Neural cell (in vitro differentiated cells): ENCODE results near the gene PLAAT2.

ENCODE experiments used
- EP300 ChIP-seq: fragments of 450-650 bp; conservative IDR thresholded peaks from 2 replicates; pipeline ENCODE4 v1.6.1; 2014; ENCODE audit warnings: antibody characterized with exemption, mild to moderate bottlenecking, moderate library complexity; ENCODE audit not compliant: poor library complexity, severe bottlenecking
- EZH2 ChIP-seq: fragments of 200-600, 300-800 bp; shearing (Covaris generic), sonication (generic); IDR thresholded peaks from 2 replicates; pipeline ENCODE4 v1.6.1; 2014; ENCODE audit warnings: antibody characterized with exemption, low read length, borderline replicate concordance, mild to moderate bottlenecking; ENCODE audit not compliant: insufficient read depth, poor library complexity, severe bottlenecking
- MXI1 ChIP-seq: fragments of 450-650 bp; conservative IDR thresholded peaks from 2 replicates; pipeline ENCODE4 v1.6.1; 2014; ENCODE audit warnings: antibody characterized with exemption, mild to moderate bottlenecking; ENCODE audit not compliant: poor library complexity, severe bottlenecking
- POLR2AphosphoS5 ChIP-seq: IDR thresholded peaks from 2 replicates; pipeline ENCODE4 v1.6.1; 2012
- RAD21 ChIP-seq: fragments of 450-650 bp; conservative IDR thresholded peaks from 2 replicates; pipeline ENCODE4 v1.6.1; 2014; ENCODE audit warnings: antibody characterized with exemption, mild to moderate bottlenecking, moderate library complexity
- TAF1 ChIP-seq: IDR thresholded peaks from 2 replicates; pipeline ENCODE4 v1.6.1; 2012; ENCODE audit warnings: low read depth
- TF ChIP-seq, protein P1 (sequence below): fragments of 450-650 bp; IDR thresholded peaks from 2 replicates; pipeline ENCODE4 v1.5.1; 2014; ENCODE audit warnings: antibody characterized with exemption, mild to moderate bottlenecking, moderate library complexity; ENCODE audit not compliant: poor library complexity, severe bottlenecking
- TF ChIP-seq, protein P2 (sequence below): IDR thresholded peaks from 2 replicates; pipeline ENCODE4 v1.6.1; 2012; ENCODE audit warnings: borderline replicate concordance

DNA sequence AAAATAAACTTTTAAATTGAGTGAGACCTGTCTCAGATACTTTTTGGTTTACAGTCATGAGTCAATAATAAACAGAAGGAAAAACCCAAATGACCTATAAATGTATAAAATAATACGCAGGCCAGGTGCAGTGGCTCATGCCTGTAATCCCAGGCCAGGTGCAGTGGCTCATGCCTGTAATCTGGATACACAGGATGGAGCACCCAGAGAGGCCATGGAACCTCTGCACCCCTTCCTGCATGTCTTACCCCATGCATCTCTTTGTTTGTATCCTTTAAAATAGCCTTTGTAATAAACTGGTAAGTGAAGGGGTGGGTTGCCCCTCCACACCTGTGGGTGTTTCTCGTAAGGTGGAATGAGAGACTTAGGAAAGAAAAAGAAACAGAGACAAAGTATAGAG, 35.5 kb downstream of the PLAAT2 start:
- TF ChIP-seq, protein P1, sequence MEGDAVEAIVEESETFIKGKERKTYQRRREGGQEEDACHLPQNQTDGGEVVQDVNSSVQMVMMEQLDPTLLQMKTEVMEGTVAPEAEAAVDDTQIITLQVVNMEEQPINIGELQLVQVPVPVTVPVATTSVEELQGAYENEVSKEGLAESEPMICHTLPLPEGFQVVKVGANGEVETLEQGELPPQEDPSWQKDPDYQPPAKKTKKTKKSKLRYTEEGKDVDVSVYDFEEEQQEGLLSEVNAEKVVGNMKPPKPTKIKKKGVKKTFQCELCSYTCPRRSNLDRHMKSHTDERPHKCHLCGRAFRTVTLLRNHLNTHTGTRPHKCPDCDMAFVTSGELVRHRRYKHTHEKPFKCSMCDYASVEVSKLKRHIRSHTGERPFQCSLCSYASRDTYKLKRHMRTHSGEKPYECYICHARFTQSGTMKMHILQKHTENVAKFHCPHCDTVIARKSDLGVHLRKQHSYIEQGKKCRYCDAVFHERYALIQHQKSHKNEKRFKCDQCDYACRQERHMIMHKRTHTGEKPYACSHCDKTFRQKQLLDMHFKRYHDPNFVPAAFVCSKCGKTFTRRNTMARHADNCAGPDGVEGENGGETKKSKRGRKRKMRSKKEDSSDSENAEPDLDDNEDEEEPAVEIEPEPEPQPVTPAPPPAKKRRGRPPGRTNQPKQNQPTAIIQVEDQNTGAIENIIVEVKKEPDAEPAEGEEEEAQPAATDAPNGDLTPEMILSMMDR, result no peak
- no peak for TF ChIP-seq EZH2
- TF ChIP-seq MXI1, result no peak
- no peak for TF ChIP-seq POLR2AphosphoS5
- no peak for TF ChIP-seq EP300
- TF ChIP-seq, protein P2, sequence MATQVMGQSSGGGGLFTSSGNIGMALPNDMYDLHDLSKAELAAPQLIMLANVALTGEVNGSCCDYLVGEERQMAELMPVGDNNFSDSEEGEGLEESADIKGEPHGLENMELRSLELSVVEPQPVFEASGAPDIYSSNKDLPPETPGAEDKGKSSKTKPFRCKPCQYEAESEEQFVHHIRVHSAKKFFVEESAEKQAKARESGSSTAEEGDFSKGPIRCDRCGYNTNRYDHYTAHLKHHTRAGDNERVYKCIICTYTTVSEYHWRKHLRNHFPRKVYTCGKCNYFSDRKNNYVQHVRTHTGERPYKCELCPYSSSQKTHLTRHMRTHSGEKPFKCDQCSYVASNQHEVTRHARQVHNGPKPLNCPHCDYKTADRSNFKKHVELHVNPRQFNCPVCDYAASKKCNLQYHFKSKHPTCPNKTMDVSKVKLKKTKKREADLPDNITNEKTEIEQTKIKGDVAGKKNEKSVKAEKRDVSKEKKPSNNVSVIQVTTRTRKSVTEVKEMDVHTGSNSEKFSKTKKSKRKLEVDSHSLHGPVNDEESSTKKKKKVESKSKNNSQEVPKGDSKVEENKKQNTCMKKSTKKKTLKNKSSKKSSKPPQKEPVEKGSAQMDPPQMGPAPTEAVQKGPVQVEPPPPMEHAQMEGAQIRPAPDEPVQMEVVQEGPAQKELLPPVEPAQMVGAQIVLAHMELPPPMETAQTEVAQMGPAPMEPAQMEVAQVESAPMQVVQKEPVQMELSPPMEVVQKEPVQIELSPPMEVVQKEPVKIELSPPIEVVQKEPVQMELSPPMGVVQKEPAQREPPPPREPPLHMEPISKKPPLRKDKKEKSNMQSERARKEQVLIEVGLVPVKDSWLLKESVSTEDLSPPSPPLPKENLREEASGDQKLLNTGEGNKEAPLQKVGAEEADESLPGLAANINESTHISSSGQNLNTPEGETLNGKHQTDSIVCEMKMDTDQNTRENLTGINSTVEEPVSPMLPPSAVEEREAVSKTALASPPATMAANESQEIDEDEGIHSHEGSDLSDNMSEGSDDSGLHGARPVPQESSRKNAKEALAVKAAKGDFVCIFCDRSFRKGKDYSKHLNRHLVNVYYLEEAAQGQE, result no peak
- no peak for TF ChIP-seq RAD21
- no peak for TF ChIP-seq TAF1
